Keratinocyte (primary cell): Measurements from ENCODE around the gene CHMP3. TPM values are rescaled to one million over a fixed set of nuclear protein-coding genes. Genes with fewer than 3 reads are reported as not detected.

Experiments
- DNase-seq: peaks from one replicate; pipeline ENCODE4 v3.0.0-alpha.2; 2011; ENCODE audit warnings: low read depth, missing footprints, low spot score
- FAIRE-seq: peaks from 2 replicates; lab custom pipeline; 2011; peaks lifted over from hg19 to GRCh38; lab: Jason Lieb, UNC
- H2AFZ ChIP-seq: 2 replicates; pipeline ENCODE4 v1.6.0; 2012; ENCODE audit warnings: low read length, control low read depth, inconsistent platforms; ENCODE audit not compliant: control insufficient read depth
- H3K27ac ChIP-seq: 2 replicates; pipeline ENCODE4 v1.5.1; 2011; ENCODE audit warnings: low read length; ENCODE audit not compliant: control insufficient read depth, insufficient read depth
- H3K27me3 ChIP-seq: 3 replicates; pipeline ENCODE4 v1.6.0; 2011; ENCODE audit warnings: low read length; ENCODE audit not compliant: control insufficient read depth, insufficient read depth; ENCODE audit errors: extremely low read depth
- H3K36me3 ChIP-seq, 2 experiments: 2 replicates in 1 of 2; 3 replicates in 1 of 2; pipeline ENCODE4 v1.5.1; 2011; ENCODE audit warnings: low read length in 2 of 2, mild to moderate bottlenecking in 1 of 2; ENCODE audit not compliant: control insufficient read depth in 2 of 2, insufficient read depth in 2 of 2; ENCODE audit errors: extremely low read depth in 1 of 2
- H3K4me1 ChIP-seq: 3 replicates; pipeline ENCODE4 v1.5.1; 2011; ENCODE audit warnings: low read length; ENCODE audit not compliant: control insufficient read depth, insufficient read depth; ENCODE audit errors: extremely low read depth
- H3K4me2 ChIP-seq: 3 replicates; pipeline ENCODE4 v1.6.0; 2011; ENCODE audit warnings: low read depth, low read length; ENCODE audit not compliant: control insufficient read depth, insufficient read depth; ENCODE audit errors: extremely low read depth
- H3K4me3 ChIP-seq, 3 experiments: fragments of 200-600 bp in 1 of 3; sonication (generic) in 1 of 3; 2 replicates in 2 of 3; 3 replicates in 1 of 3; pipeline ENCODE4 v1.5.1; 2011 to 2016; ENCODE audit warnings: low read length in 3 of 3, mild to moderate bottlenecking in 3 of 3, control low read depth in 2 of 3, inconsistent platforms in 1 of 3, low read depth in 1 of 3, mixed read lengths in 1 of 3, mixed run types in 1 of 3, moderate library complexity in 1 of 3; ENCODE audit not compliant: control insufficient read depth in 2 of 3, insufficient read depth in 2 of 3; ENCODE audit errors: extremely low read depth in 1 of 3
- H3K79me2 ChIP-seq: 2 replicates; pipeline ENCODE4 v1.6.0; 2012; ENCODE audit warnings: low read length; ENCODE audit not compliant: control insufficient read depth, insufficient read depth
- H3K9ac ChIP-seq: 3 replicates; pipeline ENCODE4 v1.6.0; 2011; ENCODE audit warnings: low read length; ENCODE audit not compliant: control insufficient read depth, insufficient read depth; ENCODE audit errors: extremely low read depth
- H3K9me1 ChIP-seq: 3 replicates; pipeline ENCODE4 v1.6.0; 2011; ENCODE audit warnings: low read length; ENCODE audit not compliant: control insufficient read depth, insufficient read depth; ENCODE audit errors: extremely low read depth
- H3K9me3 ChIP-seq: 2 replicates; pipeline ENCODE4 v1.5.1; 2012; ENCODE audit warnings: low read depth, low read length; ENCODE audit not compliant: control insufficient read depth
- H4K20me1 ChIP-seq: 3 replicates; pipeline ENCODE4 v1.6.0; 2011; ENCODE audit warnings: low read length; ENCODE audit not compliant: control insufficient read depth, insufficient read depth; ENCODE audit errors: extremely low read depth
- EZH2 ChIP-seq: IDR thresholded peaks from one replicate; pipeline ENCODE4 v1.6.1; 2012; ENCODE audit warnings: inconsistent platforms, mild to moderate bottlenecking, low read length, moderate library complexity
- dilution Hi-C: fragments of 300-500 bp; cut with MboI; formaldehyde crosslinking; loops from one replicate; pipeline ENCODE4 v1.7.0; 2020; ENCODE audit warnings: low sequenced_read_pairs; ENCODE audit not compliant: extremely low pct_ligation_motif_present
- polyA minus RNA-seq, 3 experiments: library from RNA; depleted of rRNA, polyadenylated mRNA; stranded (reverse); fragments of >200 nt; gene quantifications; 1 replicate in 1 of 3; 2 replicates in 1 of 3; 3 replicates in 1 of 3; pipeline ENCODE4 v1.2.3, GENCODE V29; 2011
- polyA plus RNA-seq, 5 experiments: library from polyadenylated mRNA; depleted of rRNA in 3 of 5; stranded (reverse) in 3 of 5; stranded (forward) in 1 of 5; unstranded in 1 of 5; fragments of >200 nt; gene quantifications; 1 replicate in 1 of 5; 2 replicates in 3 of 5; 3 replicates in 1 of 5; pipeline versions ENCODE4 v1.2.1 to v1.2.3, GENCODE V29; 2011 to 2012; ENCODE audit warnings: missing spikeins in 2 of 5, low read depth in 1 of 5, low replicate concordance in 1 of 5
- TF ChIP-seq, protein P1 (sequence below), 3 experiments: IDR thresholded peaks in 1 of 3; conservative IDR thresholded peaks in 1 of 3; optimal IDR thresholded peaks in 1 of 3; 2 replicates in 2 of 3; 3 replicates in 1 of 3; pipeline versions ENCODE3 to v1.5.1; 2011; ENCODE audit warnings: low read length in 3 of 3, mild to moderate bottlenecking in 3 of 3, moderate library complexity in 2 of 3, control low read depth in 1 of 3, inconsistent platforms in 1 of 3; ENCODE audit not compliant: insufficient read depth in 2 of 3; ENCODE audit errors: extremely low read depth in 1 of 3

CHMP3 gene
- polyA plus RNA-seq (117 to 162 TPM (median 133 TPM) in 3 replicates), polyA minus RNA-seq (28.6 to 76.1 TPM (median 72.7 TPM) in 3 replicates)
- 181 TPM for polyA plus RNA-seq (2011; ENCODE audit: low read depth)
- polyA plus RNA-seq (2011; cell fraction: cytosol; rRNA removed): 162 and 223 TPM in 2 replicates
- 75.5 and 98.2 TPM in 2 replicates for polyA plus RNA-seq (2011; cell fraction: nucleus; rRNA removed)
- polyA plus RNA-seq (2012; ENCODE audit: low replicate concordance): 63.6 and 106 TPM in 2 replicates
- polyA minus RNA-seq (2011; cell fraction: cytosol; rRNA and poly(A)+ RNA removed): 67.9 TPM
- polyA minus RNA-seq (2011; cell fraction: nucleus; rRNA and poly(A)+ RNA removed): 21.9 and 41.6 TPM in 2 replicates

DNA sequence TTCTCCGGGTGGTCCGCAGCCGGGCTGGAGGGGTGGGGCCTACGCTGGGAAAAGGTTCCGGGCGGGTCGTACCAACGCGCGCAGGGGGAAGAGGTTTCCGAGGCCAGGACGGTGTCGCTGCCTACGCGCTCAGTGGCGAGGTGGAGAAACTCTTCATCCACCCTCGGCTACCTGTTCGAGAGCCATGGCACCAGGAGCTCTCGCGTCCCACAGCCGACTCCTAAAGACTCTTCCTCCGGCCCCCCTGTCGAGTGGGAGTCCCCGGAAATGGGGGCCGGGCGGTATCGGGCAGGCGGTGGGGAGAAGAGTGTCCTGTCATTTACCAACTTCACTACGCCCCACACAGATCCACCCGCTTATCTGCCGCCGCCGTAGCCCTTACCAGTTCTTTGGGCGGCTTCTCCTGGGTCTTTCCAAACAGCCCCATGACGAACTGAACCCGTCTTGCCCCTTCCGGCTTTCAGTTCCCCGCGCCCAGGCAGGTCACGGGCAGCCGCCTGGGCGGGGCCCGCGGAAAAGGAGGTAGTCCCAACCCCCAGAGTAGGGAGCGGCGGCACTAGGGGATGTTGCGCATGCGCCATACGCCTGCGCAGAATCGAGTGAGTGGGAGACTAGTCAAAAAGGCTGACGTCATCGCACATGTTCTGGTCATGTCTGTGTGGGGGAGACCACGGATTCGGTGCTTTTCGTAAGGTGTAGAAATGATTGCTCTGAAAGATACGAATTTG lies at the start of gene CHMP3:
Gene CHMP3 (minus strand): TSS at position 522 of the 728 bp plus-strand sequence. CDS start 95 bp downstream, at position 427.
- Histone ChIP-seq H3K36me3 (peaks cover 0 to 2% of the 10 kb centered on the region in 2 experiments), H4K20me1 (no peaks in the 10 kb centered on the region), H3K4me2 (peak within 1 kb of the TSS; percentile 97), H3K9me1 (no peaks in the 10 kb centered on the region), H2AFZ (peak within 1 kb of the TSS; percentile 97), H3K9me3 (peaks cover 2% of the 10 kb centered on the region), H3K27me3 (no peaks in the 10 kb centered on the region), H3K9ac (peak within 1 kb of the TSS; percentile 99), H3K4me3 (peak within 1 kb of the TSS; percentile 83 to 97 (median 94)), H3K4me1 (peaks cover 16% of the 10 kb centered on the region), H3K79me2 (peaks cover 43% of the 10 kb centered on the region), H3K27ac (peak within 1 kb of the TSS; percentile 99)
- dilution Hi-C loops: no loop called here
- TF ChIP-seq, protein P1, sequence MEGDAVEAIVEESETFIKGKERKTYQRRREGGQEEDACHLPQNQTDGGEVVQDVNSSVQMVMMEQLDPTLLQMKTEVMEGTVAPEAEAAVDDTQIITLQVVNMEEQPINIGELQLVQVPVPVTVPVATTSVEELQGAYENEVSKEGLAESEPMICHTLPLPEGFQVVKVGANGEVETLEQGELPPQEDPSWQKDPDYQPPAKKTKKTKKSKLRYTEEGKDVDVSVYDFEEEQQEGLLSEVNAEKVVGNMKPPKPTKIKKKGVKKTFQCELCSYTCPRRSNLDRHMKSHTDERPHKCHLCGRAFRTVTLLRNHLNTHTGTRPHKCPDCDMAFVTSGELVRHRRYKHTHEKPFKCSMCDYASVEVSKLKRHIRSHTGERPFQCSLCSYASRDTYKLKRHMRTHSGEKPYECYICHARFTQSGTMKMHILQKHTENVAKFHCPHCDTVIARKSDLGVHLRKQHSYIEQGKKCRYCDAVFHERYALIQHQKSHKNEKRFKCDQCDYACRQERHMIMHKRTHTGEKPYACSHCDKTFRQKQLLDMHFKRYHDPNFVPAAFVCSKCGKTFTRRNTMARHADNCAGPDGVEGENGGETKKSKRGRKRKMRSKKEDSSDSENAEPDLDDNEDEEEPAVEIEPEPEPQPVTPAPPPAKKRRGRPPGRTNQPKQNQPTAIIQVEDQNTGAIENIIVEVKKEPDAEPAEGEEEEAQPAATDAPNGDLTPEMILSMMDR (optimal IDR thresholded peaks at IDR 0.05 in 1 of 3, IDR thresholded peaks at IDR 0.05 in 1 of 3, conservative IDR thresholded peaks at IDR 0.05 in 1 of 3; ENCODE audit: extremely low read depth in 1 of 3, insufficient read depth in 2 of 3, low read length in 3 of 3): no peak
- TF ChIP-seq EZH2: no peak
- FAIRE-seq (peak; percentile 77), DNase-seq (peak; percentile 75)

DNA sequence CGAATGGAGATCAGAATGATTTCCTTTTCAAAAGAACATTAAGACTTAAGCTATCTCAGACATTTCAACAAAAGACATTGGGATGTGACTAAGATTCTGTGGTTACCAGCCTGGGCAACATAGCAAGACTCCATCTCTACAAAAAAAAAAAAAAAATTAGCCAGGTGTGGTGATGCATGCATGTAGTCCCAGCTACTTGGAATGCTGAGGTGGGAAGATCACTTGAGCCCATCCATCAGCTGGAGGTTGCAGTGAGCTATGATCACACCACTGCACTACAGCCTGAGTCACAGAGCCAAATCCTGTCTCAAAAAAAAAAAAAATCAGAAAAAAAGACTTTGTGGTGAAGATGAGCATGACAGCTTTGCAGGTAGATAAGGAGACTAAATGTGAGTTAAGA lies 47.6 kb upstream of the CHMP3 start:
- H4K20me1 ChIP-seq: no peaks in the 10 kb centered on the region
- peaks cover 0 to 6% of the 10 kb centered on the region in 2 experiments for H3K36me3 ChIP-seq
- no peaks in the 10 kb centered on the region for H3K4me1 ChIP-seq
- dilution Hi-C loops: no loop called here
- no peaks in the 10 kb centered on the region for H3K9me1 ChIP-seq
- no peak overlapping the region for H3K27ac ChIP-seq
- H3K4me2 ChIP-seq: no peak overlapping the region
- no peak overlapping the region for H2AFZ ChIP-seq
- DNase-seq: peak; percentile 38
- no peaks in the 10 kb centered on the region for H3K27me3 ChIP-seq
- H3K9ac ChIP-seq: no peak overlapping the region
- H3K9me3 ChIP-seq: no peaks in the 10 kb centered on the region
- TF ChIP-seq, protein P1 (optimal IDR thresholded peaks at IDR 0.05 in 1 of 3, IDR thresholded peaks at IDR 0.05 in 1 of 3, conservative IDR thresholded peaks at IDR 0.05 in 1 of 3; ENCODE audit: extremely low read depth in 1 of 3, insufficient read depth in 2 of 3, low read length in 3 of 3): no peak
- TF ChIP-seq EZH2: no peak
- FAIRE-seq: no peak
- H3K4me3 ChIP-seq: no peak overlapping the region
- H3K79me2 ChIP-seq: no peaks in the 10 kb centered on the region
